Activated CD4-positive, alpha-beta T cell treated with anti-CD3 and anti-CD28 coated beads, Interleukin-2, Interleukin-6, amounts not matched to agents 100 ng/mL and 50 ng/mL, durations not matched to agents 16 hours and 8 hours (primary cell): Measurements from ENCODE around the gene LUC7L2.
"Not testable (repeated sequence)": the region's sequence is repeated elsewhere in the genome, so short reads cannot be mapped to it uniquely, and the experiment has no call there.

Experiments used
- DNase-seq: peaks from one replicate; pipeline ENCODE4 v3.0.0-alpha.2; 2020

LUC7L2 gene

DNA sequence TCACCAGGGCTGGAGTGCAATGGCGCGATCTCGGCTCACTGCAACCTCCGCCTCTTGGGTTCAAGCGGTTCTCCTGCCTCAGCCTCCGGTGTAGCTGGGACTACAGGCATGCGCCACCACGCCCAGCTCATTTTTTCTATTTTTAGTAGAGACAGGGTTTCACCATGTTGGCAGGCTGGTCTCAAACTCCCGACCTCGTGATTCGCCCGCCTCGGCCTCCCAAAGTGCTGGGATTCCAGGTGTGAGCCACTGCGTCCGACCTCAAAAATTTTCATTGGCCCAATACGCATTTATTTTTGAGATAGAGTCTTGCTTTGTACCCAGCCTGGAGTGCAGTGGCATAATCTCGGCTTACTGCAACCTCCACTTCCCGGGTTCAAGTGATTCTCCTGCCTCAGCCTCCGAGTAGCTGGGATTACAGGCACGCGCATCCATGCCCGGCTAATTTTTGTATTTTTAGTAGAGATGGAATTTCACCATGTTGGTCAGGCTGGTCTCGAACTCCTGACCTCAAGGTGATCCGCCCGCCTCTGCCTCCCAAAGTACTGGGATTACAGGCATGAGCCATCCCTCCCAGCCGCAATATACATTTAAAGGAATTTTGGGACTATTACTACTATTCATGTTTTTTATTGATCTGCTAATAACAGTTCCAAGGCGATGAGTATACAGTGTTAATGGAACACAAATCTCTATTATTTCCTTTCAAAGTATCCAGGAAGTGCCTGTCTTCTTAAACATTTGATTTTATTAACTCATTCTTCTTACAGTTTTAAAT is 1.8 kb upstream of the LUC7L2 start:
- DNase-seq: not testable (repeated sequence)

GRCh38 chr7:139358541-139359365 is 941 bp upstream of the LUC7L2 start:
- DNase-seq: peak; percentile 55

DNA sequence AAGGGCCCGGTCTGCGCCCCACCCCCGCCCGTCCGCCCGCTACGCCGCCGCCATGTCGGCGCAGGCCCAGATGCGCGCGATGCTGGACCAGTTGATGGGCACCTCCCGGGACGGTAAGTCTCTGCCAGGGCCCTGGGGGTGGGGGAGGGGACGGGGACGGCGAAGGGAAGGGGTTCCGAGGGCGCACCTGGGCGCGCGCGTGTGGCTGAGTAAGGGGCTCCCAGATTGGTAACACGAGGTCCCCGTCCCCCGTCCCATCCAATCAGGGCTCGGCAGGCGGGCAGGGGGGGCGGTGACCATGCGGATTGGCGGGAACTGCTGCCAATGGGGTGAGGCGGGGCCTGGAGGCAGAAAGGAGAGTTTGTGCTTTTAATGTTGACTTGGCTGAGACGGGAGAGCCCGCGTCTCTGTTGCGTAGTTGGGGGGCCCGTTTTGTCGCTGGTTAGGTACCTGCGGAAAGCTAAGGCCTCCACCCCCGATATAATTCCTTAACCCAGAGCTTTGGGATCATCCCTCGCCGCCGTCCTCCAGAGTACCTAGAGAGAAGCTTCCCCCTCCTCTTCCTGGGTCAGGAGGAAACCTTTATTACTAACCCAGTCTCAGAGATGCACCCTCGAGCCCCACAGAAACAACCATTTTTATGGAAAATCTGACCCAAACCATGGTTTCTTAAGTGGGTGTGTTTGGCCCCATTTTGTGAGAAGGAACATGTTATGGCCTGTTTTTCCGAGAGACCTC is 685 bp downstream of the LUC7L2 start:
- peak; percentile 99 for DNase-seq

- DNase-seq: no peak
These were observed 1.2 kb downstream of the LUC7L2 start for GRCh38 chr7:139360948-139361307.

DNA sequence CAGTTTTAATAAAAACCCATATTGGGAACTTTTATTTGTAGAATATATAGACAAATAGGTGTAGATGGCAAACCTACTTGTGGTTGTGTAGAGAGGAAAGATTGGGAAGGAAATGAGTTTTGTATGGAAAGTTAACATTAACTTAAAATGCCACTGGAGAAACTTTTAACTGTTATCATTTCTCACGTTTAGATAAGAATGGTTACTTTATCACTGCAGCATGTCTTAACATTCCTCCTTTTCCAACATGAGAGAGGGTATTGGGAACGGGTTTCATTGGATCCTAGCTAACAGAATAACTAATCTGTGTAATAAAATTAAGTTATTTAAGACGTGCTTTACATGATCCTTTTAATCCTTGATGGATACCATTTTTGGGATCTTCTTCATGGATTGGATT is 1.8 kb downstream of the LUC7L2 start:
- no peak for DNase-seq

GRCh38 chr7:139362302-139362701 is 2.6 kb downstream of the LUC7L2 start:
- no peak for DNase-seq

- no peak for DNase-seq
These were observed 3.3 kb downstream of the LUC7L2 start for GRCh38 chr7:139362981-139363380.

DNA sequence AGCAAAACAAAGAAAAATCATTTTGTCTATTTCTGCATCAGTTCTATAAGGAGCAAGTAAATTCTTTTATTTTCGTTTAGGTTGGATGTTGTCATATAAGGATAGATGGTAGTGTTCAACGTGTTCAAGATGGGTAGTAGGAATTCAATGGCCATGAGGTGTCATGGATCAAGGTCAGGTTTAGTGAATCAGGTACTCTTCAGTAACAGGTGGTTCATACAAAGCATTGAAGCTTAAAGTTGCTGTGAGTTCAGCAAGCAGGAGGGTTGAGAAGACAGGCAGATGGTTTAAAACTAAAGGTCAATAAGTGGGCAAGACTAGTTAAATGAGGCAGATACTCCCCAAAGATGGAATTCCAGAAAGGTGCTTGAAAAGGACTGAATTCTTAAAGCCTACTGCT is 5.6 kb downstream of the LUC7L2 start:
- DNase-seq: no peak

GRCh38 chr7:139366400-139366799 is 6.7 kb downstream of the LUC7L2 start:
- no peak for DNase-seq

DNA sequence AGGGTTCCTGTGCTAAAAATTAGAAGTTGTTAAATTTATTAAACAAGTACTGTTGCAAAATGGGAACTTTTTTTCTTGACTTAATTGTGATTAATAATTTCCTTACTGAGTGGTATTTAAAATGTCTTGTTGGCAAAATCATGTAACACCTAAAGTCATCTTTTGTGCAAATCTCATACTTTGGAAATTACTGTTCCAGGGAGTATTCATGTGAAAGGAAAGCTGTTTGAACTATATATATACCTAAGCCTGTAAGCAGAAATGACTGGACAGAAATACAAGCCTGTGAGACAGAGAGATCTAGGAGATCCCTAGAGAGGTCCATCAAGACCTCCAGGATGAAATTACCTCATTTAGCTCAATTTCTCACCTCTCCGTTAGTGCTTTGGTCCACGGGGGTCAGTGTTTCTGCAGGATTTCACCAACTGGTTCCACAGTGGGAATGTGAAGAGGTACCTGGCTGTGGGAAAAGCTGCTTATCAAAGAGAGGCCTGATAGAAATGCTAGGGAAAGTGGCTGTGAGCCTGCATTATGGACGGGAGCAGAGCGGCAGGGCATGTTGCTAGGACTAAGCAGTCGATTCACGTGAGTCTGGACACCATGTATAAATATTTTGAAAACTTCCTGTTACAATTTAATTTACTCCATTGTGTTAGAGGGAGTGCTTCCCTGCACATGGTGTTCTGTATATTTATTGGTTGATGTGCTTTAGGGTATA is 7.9 kb downstream of the LUC7L2 start:
- no peak for DNase-seq

- no peak for DNase-seq
These were observed 10.7 kb downstream of the LUC7L2 start for GRCh38 chr7:139370301-139370942.

- no peak for DNase-seq
These were observed 11.2 kb downstream of the LUC7L2 start for GRCh38 chr7:139370943-139371313.

DNA sequence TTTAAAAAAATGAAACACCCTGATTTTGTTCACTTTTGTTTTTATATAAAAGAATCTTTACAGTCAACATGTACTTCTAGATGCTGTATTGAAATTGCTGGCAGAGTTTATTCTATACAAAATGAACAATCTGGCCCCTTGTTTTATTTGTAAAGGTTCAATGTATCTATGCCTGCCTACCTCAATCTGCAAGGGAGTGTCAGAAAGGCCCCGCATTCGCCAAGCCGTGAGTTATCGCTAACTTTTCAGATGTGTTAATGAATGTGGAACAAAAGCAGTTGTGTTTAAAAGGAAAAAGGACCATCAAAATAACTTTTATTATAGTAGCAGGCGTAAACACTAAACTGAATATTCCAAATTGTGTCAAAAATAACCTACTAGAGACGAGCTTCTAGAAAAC is 14.6 kb downstream of the LUC7L2 start:
- no peak for DNase-seq

DNA sequence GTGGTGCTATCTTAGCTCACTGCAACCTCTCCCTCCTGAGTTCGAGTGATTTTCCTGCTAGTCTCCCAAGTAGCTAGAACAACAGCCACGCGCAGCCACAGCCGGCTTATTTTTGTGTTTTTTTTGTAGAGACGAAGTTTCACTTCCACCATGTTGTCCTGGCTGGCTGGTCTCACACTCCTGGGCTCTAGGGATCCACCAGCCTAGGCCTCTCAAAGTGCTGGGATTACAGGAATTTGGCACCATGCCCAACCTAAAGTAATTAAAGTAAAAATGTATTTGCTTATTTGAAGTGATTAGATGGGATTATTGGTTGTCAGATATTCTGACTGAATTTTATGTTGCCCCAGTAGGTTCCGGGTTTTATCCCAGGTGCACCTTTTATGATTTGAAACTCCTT is 22.7 kb downstream of the LUC7L2 start:
- no peak for DNase-seq

DNA sequence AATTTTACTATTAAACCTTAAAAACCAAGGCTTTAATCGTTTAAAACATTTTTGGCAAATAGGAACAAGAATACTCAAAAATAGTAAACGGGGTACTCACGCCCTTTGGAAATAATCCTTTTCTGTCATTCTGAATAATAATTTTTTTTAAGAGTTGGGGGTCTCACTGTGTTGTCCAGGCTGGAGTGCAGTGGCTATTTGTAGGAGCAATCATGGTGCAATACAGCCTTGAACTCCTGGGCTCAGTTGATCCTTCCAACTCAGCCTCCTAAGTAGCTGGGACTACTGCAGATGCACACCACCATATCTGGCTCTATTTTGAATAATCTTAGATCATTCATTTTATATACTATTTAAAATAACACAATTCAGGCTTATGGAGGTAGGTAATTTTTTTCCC is 24.9 kb downstream of the LUC7L2 start:
- no peak for DNase-seq

DNA sequence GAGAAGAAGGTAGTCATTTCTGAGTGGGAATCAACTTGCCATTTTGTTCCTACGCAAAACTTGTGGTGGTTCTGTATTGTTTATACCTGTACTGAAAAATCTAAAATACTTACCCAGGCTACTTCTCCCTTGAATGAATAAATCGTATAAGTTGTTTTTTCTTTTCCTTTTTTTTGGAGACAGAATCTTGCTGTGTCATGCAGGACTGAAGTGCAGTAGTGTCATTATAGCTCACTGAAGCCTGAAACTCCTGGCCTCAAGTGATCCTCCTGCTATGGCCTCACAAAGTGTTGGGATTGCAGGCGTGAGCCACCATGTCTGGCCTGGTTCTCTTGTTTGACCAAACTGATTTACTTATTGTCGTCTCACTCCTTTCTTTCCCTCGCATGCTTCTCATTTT is 27.9 kb downstream of the LUC7L2 start:
- DNase-seq: no peak

GRCh38 chr7:139389091-139389490 is 29.4 kb downstream of the LUC7L2 start:
- no peak for DNase-seq

GRCh38 chr7:139389774-139390173 is 30.1 kb downstream of the LUC7L2 start:
- DNase-seq: no peak

GRCh38 chr7:139393621-139394211 is 34.0 kb downstream of the LUC7L2 start:
- no peak for DNase-seq

GRCh38 chr7:139394540-139394939 is 34.8 kb downstream of the LUC7L2 start:
- peak; percentile 20 for DNase-seq

- no peak for DNase-seq
These were observed 36.7 kb downstream of the LUC7L2 start for GRCh38 chr7:139396323-139396951.

- DNase-seq: no peak
These were observed 37.5 kb downstream of the LUC7L2 start for GRCh38 chr7:139397192-139397591.
